ENCODE measurements around the gene RANGRF.

- TF ChIP-seq POLR2A (IDR thresholded peaks at IDR 0.05), result no peak
- no peak for TF ChIP-seq CTCF (IDR thresholded peaks at IDR 0.05)
Observed at GRCh38 chr17:8255499-8255898, 33.0 kb upstream of the RANGRF start.

All from body of pancreas (tissue), 4 donors.